Gastrocnemius medialis (tissue), 4 donors: ENCODE results near the gene NAV2. TPM values are rescaled to one million over a fixed set of nuclear protein-coding genes. Genes with fewer than 3 reads are reported as not detected.

Experiments used
- ATAC-seq, 2 donors: fragments of 150-250 bp; one replicate each; pipeline ENCODE4 v1.9.1; 2016
- DNase-seq, 2 donors: peaks; one replicate each; pipeline ENCODE4 v3.0.0-alpha.2; 2019
- H3K27ac ChIP-seq, 4 donors: fragments of 200-600 bp; sonication (generic); 1 replicate in 1 of 4; 2 replicates in 3 of 4; pipeline ENCODE4 v1.5.1; 2016 to 2018; ENCODE audit warnings: mild to moderate bottlenecking in 2 of 4, moderate library complexity in 1 of 4
- H3K27me3 ChIP-seq, 3 donors: fragments of 200-600 bp; sonication (generic) in 2 of 3; 1 replicate in 1 of 3; 2 replicates in 2 of 3; pipeline versions ENCODE4 v1.5.1 to v1.6.0; 2016 to 2019; ENCODE audit warnings: mild to moderate bottlenecking in 1 of 3, moderate library complexity in 1 of 3
- H3K36me3 ChIP-seq, 2 donors: fragments of 200-600 bp; sonication (generic) in 1 of 2; one replicate each; pipeline ENCODE4 v1.5.1; 2017 to 2018
- H3K4me1 ChIP-seq, 2 donors: fragments of 200-600 bp; sonication (generic) in 1 of 2; one replicate each; pipeline ENCODE4 v1.5.1; 2016 to 2017; ENCODE audit warnings: mild to moderate bottlenecking in 2 of 2
- H3K4me3 ChIP-seq, 4 donors: fragments of 200-600 bp; sonication (generic) in 3 of 4; 1 replicate in 1 of 4; 2 replicates in 3 of 4; pipeline ENCODE4 v1.5.1; 2016 to 2019; ENCODE audit warnings: mild to moderate bottlenecking in 2 of 4
- H3K9me3 ChIP-seq, 3 donors: fragments of 200-600 bp; sonication (generic) in 2 of 3; 1 replicate in 1 of 3; 2 replicates in 2 of 3; pipeline ENCODE4 v1.5.1; 2016 to 2019
- POLR2A ChIP-seq, 2 donors: fragments of 450-650 bp; IDR thresholded peaks; one replicate each; pipeline ENCODE4 v1.6.1; 2017; ENCODE audit warnings: antibody characterized with exemption in 2 of 2, mild to moderate bottlenecking in 2 of 2, moderate library complexity in 2 of 2
- in situ Hi-C, 4 donors: fragments of 200-750 bp; cut with MboI; loops; one replicate each; pipeline versions ENCODE4 v1.15.0 to v1.8.0; 2017; ENCODE audit warnings: low sequenced_read_pairs in 4 of 4
- intact Hi-C: fragments of 100-400 bp; cut with DNase I; formaldehyde crosslinking; loops from one replicate; pipeline ENCODE4 v1.15.1; 2023; ENCODE audit warnings: low total_unique reads
- total RNA-seq, 4 donors: library from RNA; depleted of rRNA; stranded (reverse); fragments of >200 nt; gene quantifications; one replicate each; pipeline versions ENCODE4 v1.1.0 to v1.2.3, GENCODE V29; 2016
- TF ChIP-seq, protein P1 (sequence below), 5 experiments: fragments of 450-650 bp in 3 of 5; fragments of 200-600 bp in 2 of 5; sonication (generic) in 2 of 5; IDR thresholded peaks in 4 of 5; conservative IDR thresholded peaks in 1 of 5; 1 replicate in 4 of 5; 2 replicates in 1 of 5; pipeline ENCODE4 v1.5.1; 2016 to 2019; ENCODE audit warnings: antibody characterized with exemption in 5 of 5, mild to moderate bottlenecking in 3 of 5, moderate library complexity in 3 of 5

NAV2 gene
- total RNA-seq, 4 donors from 2014 or later = 3.2 to 7.7 (median 5.5) TPM

DNA sequence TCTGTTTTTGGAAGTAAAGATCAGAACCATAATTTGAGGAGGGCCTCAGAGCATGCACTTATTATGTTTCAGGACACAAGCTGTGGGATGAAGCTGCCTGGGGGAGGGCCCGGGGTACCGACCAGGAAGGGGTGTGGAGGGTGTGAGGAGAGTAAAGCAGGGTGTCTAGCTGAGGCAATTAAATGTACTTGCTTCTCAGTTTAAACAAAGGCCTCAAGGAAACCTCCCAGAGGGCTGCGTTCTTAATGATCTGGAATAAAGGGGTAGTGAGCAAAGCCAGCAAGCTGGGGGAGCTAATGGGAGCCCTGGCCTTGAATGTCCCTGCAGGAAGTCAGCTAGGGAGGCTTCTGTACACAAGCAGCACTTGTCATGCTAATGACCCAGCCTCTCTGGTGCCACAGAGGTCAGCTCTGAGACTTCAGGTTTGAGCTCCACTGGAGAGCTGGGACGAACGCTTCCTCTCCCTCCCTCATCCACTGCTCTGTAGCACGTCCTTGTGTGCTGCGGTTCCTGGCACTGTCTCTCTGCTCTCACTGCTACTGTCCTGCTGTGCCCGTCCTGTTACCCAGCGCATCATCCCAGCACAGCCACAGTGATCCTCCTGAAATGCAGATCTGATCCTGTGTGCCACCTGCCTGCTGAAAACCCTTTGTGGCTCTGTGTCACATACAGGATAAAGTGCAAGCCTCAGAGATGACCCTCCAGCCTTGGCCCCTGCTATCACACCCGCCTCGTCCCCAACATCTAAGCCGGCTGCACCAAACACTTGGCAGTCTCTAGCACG is 287.9 kb downstream of the NAV2 start:
- in situ Hi-C loops (no loop called here), intact Hi-C loops (no loop called here)
- DNase-seq (no peak), ATAC-seq (no peak)
- Histone ChIP-seq H3K4me1 (peaks cover 0 to 10% of the 10 kb centered on the region in 2 donors), H3K36me3 (no peaks in the 10 kb centered on the region), H3K9me3 (no peaks in the 10 kb centered on the region), H3K4me3 (no peak overlapping the region), H3K27me3 (no peaks in the 10 kb centered on the region), H3K27ac (no peak overlapping the region)
- TF ChIP-seq POLR2A (IDR thresholded peaks at IDR 0.05) = no peak
- TF ChIP-seq, protein P1, sequence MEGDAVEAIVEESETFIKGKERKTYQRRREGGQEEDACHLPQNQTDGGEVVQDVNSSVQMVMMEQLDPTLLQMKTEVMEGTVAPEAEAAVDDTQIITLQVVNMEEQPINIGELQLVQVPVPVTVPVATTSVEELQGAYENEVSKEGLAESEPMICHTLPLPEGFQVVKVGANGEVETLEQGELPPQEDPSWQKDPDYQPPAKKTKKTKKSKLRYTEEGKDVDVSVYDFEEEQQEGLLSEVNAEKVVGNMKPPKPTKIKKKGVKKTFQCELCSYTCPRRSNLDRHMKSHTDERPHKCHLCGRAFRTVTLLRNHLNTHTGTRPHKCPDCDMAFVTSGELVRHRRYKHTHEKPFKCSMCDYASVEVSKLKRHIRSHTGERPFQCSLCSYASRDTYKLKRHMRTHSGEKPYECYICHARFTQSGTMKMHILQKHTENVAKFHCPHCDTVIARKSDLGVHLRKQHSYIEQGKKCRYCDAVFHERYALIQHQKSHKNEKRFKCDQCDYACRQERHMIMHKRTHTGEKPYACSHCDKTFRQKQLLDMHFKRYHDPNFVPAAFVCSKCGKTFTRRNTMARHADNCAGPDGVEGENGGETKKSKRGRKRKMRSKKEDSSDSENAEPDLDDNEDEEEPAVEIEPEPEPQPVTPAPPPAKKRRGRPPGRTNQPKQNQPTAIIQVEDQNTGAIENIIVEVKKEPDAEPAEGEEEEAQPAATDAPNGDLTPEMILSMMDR (IDR thresholded peaks at IDR 0.05 in 4 of 5, conservative IDR thresholded peaks at IDR 0.05 in 1 of 5) = no peak

DNA sequence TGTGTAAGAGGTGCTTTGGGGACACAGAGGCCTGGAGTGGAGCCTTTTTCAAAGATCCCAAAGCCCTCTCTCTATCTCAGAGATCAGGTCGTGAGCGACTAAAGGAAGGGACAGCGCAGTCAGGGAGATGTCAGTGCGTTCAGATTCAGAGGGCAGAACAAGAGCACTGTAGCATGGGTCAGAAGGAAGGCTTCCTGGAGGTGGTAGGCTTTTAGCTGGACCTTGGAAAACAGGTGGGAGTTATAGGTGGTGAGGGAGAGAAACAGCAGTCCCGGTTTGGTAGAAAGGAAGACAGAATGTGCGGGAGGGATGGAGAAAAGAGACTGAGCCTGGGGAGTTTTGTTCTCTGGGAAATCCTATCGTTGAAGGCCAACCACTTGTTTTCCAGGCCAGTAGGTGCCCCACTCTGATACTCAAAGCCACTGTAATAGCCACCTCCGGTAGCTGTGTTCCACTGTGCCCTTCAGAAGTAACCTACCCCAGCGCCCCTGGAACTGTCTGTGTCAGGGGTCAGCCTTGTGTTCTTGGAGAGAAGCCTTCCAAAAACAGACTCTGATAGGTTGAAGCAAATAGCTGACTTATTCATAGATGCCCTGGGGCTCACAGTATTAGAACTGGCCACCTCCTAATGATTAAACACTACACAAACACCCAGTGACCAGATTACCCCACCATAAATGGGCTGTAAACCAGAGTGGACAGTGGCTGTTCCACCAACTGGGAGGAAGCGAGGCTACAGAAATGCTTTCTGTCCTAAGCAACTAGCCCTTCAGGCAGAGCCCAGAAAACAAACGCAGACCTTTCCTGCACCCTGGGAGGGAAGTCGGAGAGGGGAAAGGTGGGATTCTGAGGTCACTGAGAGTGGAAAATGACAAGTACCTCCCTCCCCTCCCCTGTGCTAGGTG is 289.9 kb downstream of the NAV2 start:
- TF ChIP-seq, protein P1 (IDR thresholded peaks at IDR 0.05 in 4 of 5, conservative IDR thresholded peaks at IDR 0.05 in 1 of 5) = no peak
- no peak for TF ChIP-seq POLR2A (IDR thresholded peaks at IDR 0.05)
- Histone ChIP-seq H3K36me3 (no peaks in the 10 kb centered on the region), H3K27ac (no peak overlapping the region), H3K27me3 (no peaks in the 10 kb centered on the region), H3K4me1 (peaks cover 0 to 14% of the 10 kb centered on the region in 2 donors), H3K9me3 (no peaks in the 10 kb centered on the region), H3K4me3 (no peak overlapping the region)
- ATAC-seq (no peak), DNase-seq (no peak)
- intact Hi-C loops (no loop called here), in situ Hi-C loops (no loop called here)

DNA sequence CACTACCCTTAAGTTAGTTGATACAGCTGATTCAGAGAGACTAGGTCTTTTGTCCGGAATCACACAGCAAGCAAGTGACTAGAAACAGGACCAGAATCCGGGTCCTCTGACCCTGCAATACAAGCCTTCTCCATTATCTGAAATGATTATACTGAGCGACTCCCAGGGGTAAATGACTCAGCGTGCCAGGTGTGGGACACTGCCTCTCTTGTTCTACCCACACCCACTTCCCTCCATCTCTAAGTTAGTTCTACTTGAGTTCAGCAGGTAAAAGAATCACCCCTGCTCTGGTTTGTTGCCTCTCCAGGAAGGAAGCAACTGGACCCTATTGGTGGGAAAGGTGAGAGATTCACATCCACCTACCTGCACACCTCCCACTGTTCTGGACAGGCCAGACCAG is 290.7 kb downstream of the NAV2 start:
- no peak for ATAC-seq
- no peaks in the 10 kb centered on the region for H3K27me3 ChIP-seq
- no peak overlapping the region for H3K27ac ChIP-seq
- in situ Hi-C loops (no loop called here), intact Hi-C loops (no loop called here)
- DNase-seq = no peak
- H3K9me3 ChIP-seq = no peaks in the 10 kb centered on the region
- H3K4me1 ChIP-seq = peaks cover 0 to 20% of the 10 kb centered on the region in 2 donors
- H3K4me3 ChIP-seq = no peak overlapping the region
- TF ChIP-seq POLR2A (IDR thresholded peaks at IDR 0.05) = no peak
- TF ChIP-seq, protein P1 (IDR thresholded peaks at IDR 0.05 in 4 of 5, conservative IDR thresholded peaks at IDR 0.05 in 1 of 5) = no peak
- no peaks in the 10 kb centered on the region for H3K36me3 ChIP-seq

DNA sequence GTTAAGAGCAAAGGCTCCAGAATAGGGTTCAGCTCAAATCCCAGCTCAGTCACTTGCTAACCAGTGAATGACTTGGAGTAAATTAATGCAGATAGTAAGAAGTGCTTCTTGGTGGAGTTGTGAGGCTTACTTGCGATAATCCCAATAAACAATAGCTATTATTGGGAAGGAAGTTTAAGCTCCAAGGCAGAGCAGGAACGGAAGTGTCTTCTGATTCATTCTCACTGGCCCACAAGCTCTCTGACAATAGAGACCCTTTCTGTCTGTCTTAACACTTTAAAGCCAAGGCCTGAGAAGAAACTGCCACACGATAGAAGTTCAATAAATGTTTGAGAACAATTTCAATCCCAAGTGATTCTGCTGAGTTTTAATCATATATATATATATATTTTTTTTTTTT is 292.2 kb downstream of the NAV2 start:
- intact Hi-C loops = no loop called here
- no peaks in the 10 kb centered on the region for H3K27me3 ChIP-seq
- no peaks in the 10 kb centered on the region for H3K9me3 ChIP-seq
- no peak for TF ChIP-seq POLR2A (IDR thresholded peaks at IDR 0.05)
- TF ChIP-seq, protein P1 (IDR thresholded peaks at IDR 0.05 in 4 of 5, conservative IDR thresholded peaks at IDR 0.05 in 1 of 5) = no peak
- H3K36me3 ChIP-seq = no peaks in the 10 kb centered on the region
- H3K4me1 ChIP-seq = peaks cover 0 to 20% of the 10 kb centered on the region in 2 donors
- in situ Hi-C loops = no loop called here
- H3K4me3 ChIP-seq = no peak overlapping the region
- DNase-seq (no peak), ATAC-seq (no peak)
- no peak overlapping the region for H3K27ac ChIP-seq
